SKM-1 treated with dmso at 0.1 percent for 144 hours (cell line): ENCODE data around the gene XKR8.
"Not testable (repeated sequence)": the region's sequence is repeated elsewhere in the genome, so short reads cannot be mapped to it uniquely, and the experiment has no call there.

ENCODE experiments used
- DNase-seq: peaks from one replicate; lab custom pipeline; 2025; ENCODE audit not compliant: unreplicated experiment; lab: John Stamatoyannopoulos, UW

The XKR8 gene

DNA sequence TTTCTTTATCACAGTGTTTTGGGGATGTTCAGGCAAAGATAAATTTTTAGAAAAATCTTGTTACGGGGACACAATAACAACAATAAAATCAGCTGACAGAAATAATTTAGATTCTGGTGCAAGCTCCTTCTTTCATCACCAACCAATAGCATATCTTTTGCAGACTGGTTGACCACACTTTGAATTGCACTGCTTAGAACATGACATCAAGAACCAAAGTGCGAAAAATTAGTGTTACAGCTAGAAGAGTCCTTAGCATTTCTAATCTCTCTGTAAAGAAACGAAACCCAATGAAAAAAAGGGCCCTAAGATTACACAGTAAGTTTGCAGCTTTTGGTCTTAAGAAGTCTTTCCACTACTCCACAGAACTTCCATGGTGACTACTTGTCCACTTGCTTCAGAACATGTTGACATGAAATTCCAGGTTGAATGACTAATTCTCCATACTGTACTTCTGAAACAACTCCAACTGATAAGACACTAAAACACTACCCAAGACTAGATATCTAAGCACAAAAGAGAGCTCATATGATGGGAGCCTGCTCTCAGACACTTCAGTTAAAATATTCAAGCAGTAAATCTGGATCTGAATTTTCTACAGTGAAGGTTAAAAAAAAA lies 31.3 kb downstream of the XKR8 start:
- DNase-seq: no peak

DNA sequence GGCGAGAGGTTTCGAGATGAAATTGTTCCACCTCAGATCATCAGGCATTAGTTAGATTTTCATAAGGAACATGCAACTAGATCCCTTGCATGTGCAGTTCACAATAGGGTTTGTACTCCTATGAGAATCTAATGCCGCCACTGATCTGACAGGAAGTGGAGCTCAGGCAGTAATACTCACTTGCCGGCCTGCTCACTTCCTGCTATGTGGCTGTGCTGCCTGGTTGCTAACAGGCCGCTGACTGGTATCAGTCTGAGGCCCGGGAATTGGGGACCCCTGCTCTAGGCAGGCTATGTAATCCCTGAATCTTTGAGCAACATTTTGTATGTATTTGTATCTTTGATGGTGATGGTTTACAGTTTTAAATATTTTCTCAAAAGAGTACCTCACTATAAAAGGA lies 32.5 kb downstream of the XKR8 start:
- no peak for DNase-seq

DNA sequence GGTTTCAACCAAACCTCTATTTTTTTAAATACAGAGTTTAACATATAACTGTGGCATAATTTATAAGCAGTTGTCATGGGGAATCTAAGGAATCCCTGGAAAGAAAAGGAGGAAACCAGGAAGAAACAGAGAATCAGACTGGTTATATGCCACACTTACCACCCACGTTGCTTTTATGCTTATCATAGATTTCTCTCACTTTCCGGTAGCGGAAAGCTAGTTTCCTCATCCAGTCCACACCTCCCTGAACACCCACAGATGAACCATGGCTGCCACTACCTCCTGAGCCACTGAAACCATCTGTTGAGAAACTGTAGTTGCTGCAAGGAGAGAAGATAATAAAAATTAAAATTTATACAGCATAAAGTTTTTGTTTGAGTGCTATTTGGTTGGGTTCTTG lies 33.5 kb downstream of the XKR8 start:
- DNase-seq: no peak

DNA sequence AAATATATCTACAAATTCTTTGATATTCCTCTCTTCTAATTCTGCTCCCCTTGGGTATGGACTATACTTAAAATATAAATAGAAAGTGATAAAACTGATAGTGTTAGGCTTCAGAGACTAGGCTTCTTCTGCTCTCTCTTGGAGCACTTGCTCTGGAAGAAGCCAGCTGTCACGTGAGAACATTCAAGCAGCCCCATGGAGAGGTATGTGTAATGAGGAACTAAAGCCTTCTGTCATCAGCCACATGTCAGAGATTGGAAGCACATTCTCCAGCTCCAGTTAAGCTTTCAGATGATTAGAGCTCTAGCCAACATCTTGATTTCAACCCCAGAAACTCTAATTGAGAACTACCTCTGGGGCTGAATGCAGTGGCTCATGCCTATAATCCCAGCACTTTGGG lies 34.3 kb downstream of the XKR8 start:
- DNase-seq: no peak

DNA sequence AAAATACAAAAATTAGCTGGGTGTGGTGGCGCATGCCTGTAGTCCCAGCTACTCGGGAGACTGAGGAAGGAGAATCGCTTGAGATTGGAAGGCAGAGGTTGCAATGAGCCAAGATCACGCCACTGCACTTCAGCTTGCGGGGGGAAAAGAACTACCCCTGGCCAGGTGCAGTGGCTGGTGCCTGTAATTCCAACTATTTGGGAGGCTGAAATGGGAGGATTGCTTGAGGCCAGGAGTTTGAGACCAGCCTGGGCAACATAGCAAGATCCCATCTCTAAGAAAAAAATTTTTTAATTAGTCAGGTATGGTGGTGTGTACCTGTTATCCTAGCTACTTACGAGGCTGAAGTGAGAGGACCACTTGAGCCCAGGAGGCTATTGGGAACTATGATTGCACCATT lies 34.8 kb downstream of the XKR8 start:
- not testable (repeated sequence) for DNase-seq

DNA sequence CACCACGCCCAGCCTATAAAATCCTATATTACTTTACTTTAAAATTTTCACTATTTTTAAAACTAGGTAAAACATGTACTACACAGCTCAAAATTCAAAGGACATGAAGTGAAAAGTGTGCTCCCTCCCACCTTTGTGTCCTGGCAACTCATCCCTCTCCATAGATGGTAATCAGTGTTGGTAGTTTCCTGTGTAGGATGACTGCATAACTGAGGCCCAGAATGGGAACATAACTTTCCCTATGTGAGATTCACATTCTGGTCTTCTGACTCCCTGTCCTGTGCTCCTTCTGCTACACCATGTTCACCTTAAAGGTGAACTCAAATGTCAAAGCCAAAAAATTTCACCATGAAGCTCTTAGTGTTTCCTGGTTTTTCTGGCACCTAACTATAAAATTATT lies 39.3 kb downstream of the XKR8 start:
- no peak for DNase-seq

GRCh38 chr1:28002600-28002999 lies 42.8 kb downstream of the XKR8 start:
- DNase-seq: no peak

DNA sequence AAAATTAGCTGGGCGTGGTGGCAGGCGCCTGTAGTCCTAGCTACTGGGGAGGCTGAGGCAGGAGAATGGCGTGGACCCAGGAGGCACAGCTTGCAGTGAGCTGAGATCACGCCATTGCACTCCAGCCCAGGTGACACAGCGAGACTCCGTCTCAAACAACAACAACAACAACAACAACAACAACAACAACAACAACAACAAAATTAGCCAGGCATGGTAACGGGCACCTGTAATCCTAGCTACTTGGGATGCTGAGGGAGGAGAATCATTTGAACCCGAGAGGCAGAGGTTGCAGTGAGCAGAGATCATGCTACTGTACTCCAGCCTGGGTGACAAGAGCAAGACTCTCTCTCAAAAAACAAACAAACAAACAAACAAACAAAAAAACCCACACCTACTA lies 43.3 kb downstream of the XKR8 start:
- not testable (repeated sequence) for DNase-seq

- DNase-seq: no peak
Measured at GRCh38 chr1:28010969-28011368, 51.2 kb downstream of the XKR8 start.
